ENCODE results near the gene TSPAN9.

DNA sequence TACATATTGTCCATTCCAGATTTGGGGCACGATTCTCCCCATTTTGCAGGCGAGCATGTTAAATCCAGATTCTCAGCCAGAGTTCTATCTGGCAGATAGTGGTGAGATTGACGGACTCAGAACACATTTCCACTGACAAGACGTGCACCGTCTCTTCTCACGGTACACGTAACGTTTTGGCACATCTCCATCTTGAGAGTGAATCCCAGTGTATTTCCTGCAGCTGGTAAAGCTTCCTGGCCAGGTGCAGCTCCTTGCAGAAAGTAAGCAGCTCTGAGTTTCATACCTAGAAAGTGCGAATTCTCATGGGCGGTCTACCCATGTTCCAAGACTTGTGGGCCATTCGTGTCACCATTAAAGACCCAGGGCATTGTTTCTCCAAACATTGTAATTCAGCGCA is 102.6 kb downstream of the TSPAN9 start:
- TF ChIP-seq, protein P1, sequence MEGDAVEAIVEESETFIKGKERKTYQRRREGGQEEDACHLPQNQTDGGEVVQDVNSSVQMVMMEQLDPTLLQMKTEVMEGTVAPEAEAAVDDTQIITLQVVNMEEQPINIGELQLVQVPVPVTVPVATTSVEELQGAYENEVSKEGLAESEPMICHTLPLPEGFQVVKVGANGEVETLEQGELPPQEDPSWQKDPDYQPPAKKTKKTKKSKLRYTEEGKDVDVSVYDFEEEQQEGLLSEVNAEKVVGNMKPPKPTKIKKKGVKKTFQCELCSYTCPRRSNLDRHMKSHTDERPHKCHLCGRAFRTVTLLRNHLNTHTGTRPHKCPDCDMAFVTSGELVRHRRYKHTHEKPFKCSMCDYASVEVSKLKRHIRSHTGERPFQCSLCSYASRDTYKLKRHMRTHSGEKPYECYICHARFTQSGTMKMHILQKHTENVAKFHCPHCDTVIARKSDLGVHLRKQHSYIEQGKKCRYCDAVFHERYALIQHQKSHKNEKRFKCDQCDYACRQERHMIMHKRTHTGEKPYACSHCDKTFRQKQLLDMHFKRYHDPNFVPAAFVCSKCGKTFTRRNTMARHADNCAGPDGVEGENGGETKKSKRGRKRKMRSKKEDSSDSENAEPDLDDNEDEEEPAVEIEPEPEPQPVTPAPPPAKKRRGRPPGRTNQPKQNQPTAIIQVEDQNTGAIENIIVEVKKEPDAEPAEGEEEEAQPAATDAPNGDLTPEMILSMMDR (IDR thresholded peaks at IDR 0.05; ENCODE audit: insufficient read depth, low read depth, low read length) = no peak
- no peak for TF ChIP-seq EZH2 (IDR thresholded peaks at IDR 0.05; ENCODE audit: insufficient read depth, low read length)
